Body of pancreas (tissue), 4 donors: ENCODE results near the gene TAS1R3.

ENCODE experiments used
- POLR2A ChIP-seq, 3 donors: fragments of 450-650 bp; IDR thresholded peaks; one replicate each; pipeline ENCODE4 v1.6.1; 2016; ENCODE audit warnings: antibody characterized with exemption in 3 of 3, mild to moderate bottlenecking in 2 of 3
- TF ChIP-seq, protein P1 (sequence below), 7 experiments: fragments of 450-650 bp in 4 of 7; fragments of 200-600 bp in 3 of 7; sonication (generic) in 3 of 7; IDR thresholded peaks; one replicate each; pipeline ENCODE4 v1.5.1; 2016 to 2019; ENCODE audit warnings: antibody characterized with exemption in 7 of 7

- TF ChIP-seq, protein P1, sequence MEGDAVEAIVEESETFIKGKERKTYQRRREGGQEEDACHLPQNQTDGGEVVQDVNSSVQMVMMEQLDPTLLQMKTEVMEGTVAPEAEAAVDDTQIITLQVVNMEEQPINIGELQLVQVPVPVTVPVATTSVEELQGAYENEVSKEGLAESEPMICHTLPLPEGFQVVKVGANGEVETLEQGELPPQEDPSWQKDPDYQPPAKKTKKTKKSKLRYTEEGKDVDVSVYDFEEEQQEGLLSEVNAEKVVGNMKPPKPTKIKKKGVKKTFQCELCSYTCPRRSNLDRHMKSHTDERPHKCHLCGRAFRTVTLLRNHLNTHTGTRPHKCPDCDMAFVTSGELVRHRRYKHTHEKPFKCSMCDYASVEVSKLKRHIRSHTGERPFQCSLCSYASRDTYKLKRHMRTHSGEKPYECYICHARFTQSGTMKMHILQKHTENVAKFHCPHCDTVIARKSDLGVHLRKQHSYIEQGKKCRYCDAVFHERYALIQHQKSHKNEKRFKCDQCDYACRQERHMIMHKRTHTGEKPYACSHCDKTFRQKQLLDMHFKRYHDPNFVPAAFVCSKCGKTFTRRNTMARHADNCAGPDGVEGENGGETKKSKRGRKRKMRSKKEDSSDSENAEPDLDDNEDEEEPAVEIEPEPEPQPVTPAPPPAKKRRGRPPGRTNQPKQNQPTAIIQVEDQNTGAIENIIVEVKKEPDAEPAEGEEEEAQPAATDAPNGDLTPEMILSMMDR (IDR thresholded peaks at IDR 0.05): no peak
- TF ChIP-seq POLR2A (IDR thresholded peaks at IDR 0.05): no peak
These were observed 11.0 kb downstream of the TAS1R3 start for GRCh38 chr1:1342061-1342562.
